ENCODE data around the gene STRBP. TPM values are rescaled to one million over a fixed set of nuclear protein-coding genes. Genes with fewer than 3 reads are reported as not detected.

STRBP gene
- total RNA-seq, 3 donors from 2014 or later = 39.8 to 45.0 (median 44.2) TPM

GRCh38 chr9:123119566-123119965 lies 148.8 kb downstream of the STRBP start:
- no peaks in the 10 kb centered on the region for H3K9me3 ChIP-seq
- no peak overlapping the region for H3K4me3 ChIP-seq
- DNase-seq = no peak
- TF ChIP-seq CTCF (IDR thresholded peaks at IDR 0.05) = no peak
- peaks cover 7% of the 10 kb centered on the region for H3K4me1 ChIP-seq (ENCODE audit: low read depth)
- intact Hi-C loops (cut with DNase I, micrococcal nuclease) = no loop called here
- peak; percentile 38 for ATAC-seq
- H3K36me3 ChIP-seq (ENCODE audit: low read depth) = peaks cover 5% of the 10 kb centered on the region

DNA sequence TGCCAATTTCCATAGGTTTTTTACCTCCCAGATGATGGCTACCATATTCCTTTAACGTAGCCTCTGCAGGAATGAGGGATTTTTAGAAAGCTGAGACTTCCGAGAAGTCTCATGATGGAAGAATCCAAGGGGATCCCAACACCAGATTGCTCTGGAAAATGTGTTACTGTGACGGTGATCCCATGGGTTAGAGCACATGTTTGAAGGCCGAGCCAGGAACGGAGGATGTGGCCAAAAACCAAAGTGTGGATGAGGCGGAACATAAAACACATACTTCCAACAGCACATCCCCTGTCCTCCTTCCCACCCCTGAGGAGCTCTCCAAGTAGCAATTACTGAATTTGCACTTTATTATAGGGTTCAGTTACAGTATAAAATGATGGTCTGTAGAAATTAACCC lies 152.3 kb downstream of the STRBP start:
- DNase-seq (no peak), ATAC-seq (no peak)
- intact Hi-C loops (cut with DNase I, micrococcal nuclease) = no loop called here
- TF ChIP-seq CTCF (IDR thresholded peaks at IDR 0.05) = no peak
- H3K4me1 ChIP-seq (ENCODE audit: low read depth) = peaks cover 8% of the 10 kb centered on the region
- H3K4me3 ChIP-seq = no peak overlapping the region
- H3K36me3 ChIP-seq (ENCODE audit: low read depth) = peaks cover 5% of the 10 kb centered on the region
- H3K9me3 ChIP-seq = no peaks in the 10 kb centered on the region

DNA sequence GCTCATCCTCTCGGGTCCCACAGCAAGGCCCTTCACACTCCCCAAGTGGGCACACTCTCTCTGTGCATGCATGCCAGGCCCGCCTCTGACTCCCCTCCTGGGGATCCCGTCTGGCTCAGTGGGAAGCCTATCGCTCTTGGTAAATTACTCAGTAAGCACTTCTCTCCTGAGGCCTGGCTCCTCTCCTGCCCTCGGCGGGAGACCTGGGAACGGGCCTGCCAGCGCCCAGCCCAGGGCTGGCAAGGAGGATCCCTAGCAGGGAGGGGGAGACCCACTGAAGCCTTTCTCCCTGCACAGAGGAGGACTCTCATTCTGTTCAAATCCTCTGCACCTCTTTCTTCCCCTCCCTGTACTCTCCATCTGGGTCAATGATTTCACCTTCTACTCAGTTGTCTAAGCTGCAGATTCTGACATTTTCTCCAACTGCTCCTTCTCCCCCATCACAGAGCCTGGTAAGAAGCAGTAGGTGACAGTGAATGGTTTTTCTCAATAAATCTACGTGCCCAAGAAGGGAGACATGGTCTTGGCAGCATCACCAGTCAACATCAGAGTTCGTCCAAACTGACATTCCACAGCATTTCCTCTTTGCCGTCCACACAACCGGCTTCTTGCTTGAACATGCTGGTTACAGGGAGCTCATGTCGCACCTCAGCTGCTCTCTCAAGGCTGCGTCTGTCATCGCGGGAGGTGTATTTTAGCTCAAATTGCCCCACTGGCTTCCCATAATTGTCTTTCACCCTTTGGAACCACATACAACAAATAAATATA lies 153.1 kb downstream of the STRBP start:
- no peak for TF ChIP-seq CTCF (IDR thresholded peaks at IDR 0.05)
- ATAC-seq (no peak), DNase-seq (no peak)
- Histone ChIP-seq H3K4me3 (no peak overlapping the region), H3K9me3 (no peaks in the 10 kb centered on the region), H3K4me1 (ENCODE audit: low read depth) (peaks cover 6% of the 10 kb centered on the region), H3K36me3 (ENCODE audit: low read depth) (peaks cover 5% of the 10 kb centered on the region)
- intact Hi-C loops (cut with DNase I, micrococcal nuclease) = no loop called here

- ATAC-seq (no peak), DNase-seq (no peak)
- no peak for TF ChIP-seq CTCF (IDR thresholded peaks at IDR 0.05)
- no peak overlapping the region for H3K4me3 ChIP-seq
- intact Hi-C loops (cut with DNase I, micrococcal nuclease) = no loop called here
- H3K4me1 ChIP-seq (ENCODE audit: low read depth) = peaks cover 6% of the 10 kb centered on the region
- no peaks in the 10 kb centered on the region for H3K9me3 ChIP-seq
- peaks cover 5% of the 10 kb centered on the region for H3K36me3 ChIP-seq (ENCODE audit: low read depth)
These were observed 155.2 kb downstream of the STRBP start for GRCh38 chr9:123113185-123113584.

- DNase-seq = peak in 1 of 3 donors; percentile 42
- H3K36me3 ChIP-seq (ENCODE audit: low read depth) = peaks cover 5% of the 10 kb centered on the region
- no peak overlapping the region for H3K4me3 ChIP-seq
- TF ChIP-seq CTCF (IDR thresholded peaks at IDR 0.05) = no peak
- no peaks in the 10 kb centered on the region for H3K9me3 ChIP-seq
- peaks cover 6% of the 10 kb centered on the region for H3K4me1 ChIP-seq (ENCODE audit: low read depth)
- ATAC-seq = peak; percentile 70
- intact Hi-C loops (cut with DNase I, micrococcal nuclease) = no loop called here
These were observed 156.1 kb downstream of the STRBP start for GRCh38 chr9:123112015-123112975.
